HEK293T (cell line): ENCODE results near the gene SNAP25.

Experiments
- ARNT ChIP-seq: fragments of 450-650 bp; IDR thresholded peaks from 2 replicates; pipeline ENCODE4 v1.6.1; 2017; ENCODE audit warnings: mild to moderate bottlenecking
- BHLHE40 ChIP-seq: fragments of 450-650 bp; IDR thresholded peaks from 2 replicates; pipeline ENCODE4 v1.6.1; 2016; ENCODE audit warnings: mild to moderate bottlenecking, moderate library complexity, borderline replicate concordance
- CTBP1 ChIP-seq: fragments of 450-650 bp; IDR thresholded peaks from 2 replicates; pipeline ENCODE4 v1.6.1; 2016; ENCODE audit warnings: borderline replicate concordance
- ELF4 ChIP-seq: fragments of 450-650 bp; IDR thresholded peaks from 2 replicates; pipeline ENCODE4 v1.6.1; 2017; ENCODE audit warnings: antibody characterized with exemption
- FOXK2 ChIP-seq: fragments of 450-650 bp; IDR thresholded peaks from 2 replicates; pipeline ENCODE4 v1.6.1; 2016; ENCODE audit warnings: mild to moderate bottlenecking
- FOXM1 ChIP-seq: fragments of 450-650 bp; IDR thresholded peaks from 2 replicates; pipeline ENCODE4 v1.6.1; 2017; ENCODE audit warnings: mild to moderate bottlenecking, borderline replicate concordance
- HDGF ChIP-seq: fragments of 450-650 bp; IDR thresholded peaks from 2 replicates; pipeline ENCODE4 v1.6.1; 2017; ENCODE audit warnings: antibody characterized with exemption, borderline replicate concordance
- LEF1 ChIP-seq: fragments of 450-650 bp; IDR thresholded peaks from 2 replicates; pipeline ENCODE4 v1.6.1; 2017; ENCODE audit warnings: mild to moderate bottlenecking, borderline replicate concordance
- NFRKB ChIP-seq: fragments of 450-650 bp; IDR thresholded peaks from 2 replicates; pipeline ENCODE4 v1.6.1; 2016; ENCODE audit warnings: mild to moderate bottlenecking, moderate library complexity
- SP1 ChIP-seq: fragments of 450-650 bp; IDR thresholded peaks from 2 replicates; pipeline ENCODE4 v1.6.1; 2017
- SUZ12 ChIP-seq: fragments of 450-650 bp; IDR thresholded peaks from 2 replicates; pipeline ENCODE4 v1.6.1; 2016; ENCODE audit warnings: mild to moderate bottlenecking
- TARDBP ChIP-seq: fragments of 450-650 bp; IDR thresholded peaks from 2 replicates; pipeline ENCODE4 v1.6.1; 2016
- TF ChIP-seq, protein P1 (sequence below): fragments of 450-650 bp; IDR thresholded peaks from 2 replicates; pipeline ENCODE4 v1.6.1; 2016

DNA sequence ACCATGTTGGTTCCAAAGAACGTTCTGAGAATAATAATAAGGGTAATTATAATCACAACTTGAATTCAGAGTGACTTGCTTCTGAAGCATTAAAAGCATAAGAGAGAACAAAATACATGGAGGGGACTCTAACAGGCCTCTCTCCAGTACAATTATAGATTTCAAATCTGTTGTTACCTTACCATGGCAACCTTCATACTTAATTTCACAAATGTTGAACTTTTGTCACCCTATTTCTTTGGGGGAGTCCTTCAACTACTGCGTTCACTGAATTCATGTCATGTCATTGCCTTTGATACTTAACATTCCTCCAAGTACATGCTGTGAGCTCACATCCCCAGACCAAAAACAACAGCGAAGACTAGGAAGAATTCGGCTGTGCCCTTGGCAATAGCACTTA lies 111.4 kb downstream of the SNAP25 start:
- TF ChIP-seq TARDBP = no peak
- TF ChIP-seq NFRKB = no peak
- TF ChIP-seq LEF1 = no peak
- TF ChIP-seq FOXM1 = no peak
- TF ChIP-seq ARNT = no peak
- no peak for TF ChIP-seq ELF4
- TF ChIP-seq SP1 = no peak
- TF ChIP-seq SUZ12 = no peak
- no peak for TF ChIP-seq FOXK2
- no peak for TF ChIP-seq BHLHE40
- TF ChIP-seq, protein P1, sequence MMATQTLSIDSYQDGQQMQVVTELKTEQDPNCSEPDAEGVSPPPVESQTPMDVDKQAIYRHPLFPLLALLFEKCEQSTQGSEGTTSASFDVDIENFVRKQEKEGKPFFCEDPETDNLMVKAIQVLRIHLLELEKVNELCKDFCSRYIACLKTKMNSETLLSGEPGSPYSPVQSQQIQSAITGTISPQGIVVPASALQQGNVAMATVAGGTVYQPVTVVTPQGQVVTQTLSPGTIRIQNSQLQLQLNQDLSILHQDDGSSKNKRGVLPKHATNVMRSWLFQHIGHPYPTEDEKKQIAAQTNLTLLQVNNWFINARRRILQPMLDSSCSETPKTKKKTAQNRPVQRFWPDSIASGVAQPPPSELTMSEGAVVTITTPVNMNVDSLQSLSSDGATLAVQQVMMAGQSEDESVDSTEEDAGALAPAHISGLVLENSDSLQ = no peak
- TF ChIP-seq HDGF = no peak
- TF ChIP-seq CTBP1 = no peak
